CD4-positive, alpha-beta T cell treated with Interleukin-4 for 1 hour (primary cell): ENCODE results near the gene HPCAL4.

Experiments
- DNase-seq, 2 donors: peaks; one replicate each; pipeline ENCODE4 v3.0.0-alpha.2; 2020 to 2022

The HPCAL4 gene

DNA sequence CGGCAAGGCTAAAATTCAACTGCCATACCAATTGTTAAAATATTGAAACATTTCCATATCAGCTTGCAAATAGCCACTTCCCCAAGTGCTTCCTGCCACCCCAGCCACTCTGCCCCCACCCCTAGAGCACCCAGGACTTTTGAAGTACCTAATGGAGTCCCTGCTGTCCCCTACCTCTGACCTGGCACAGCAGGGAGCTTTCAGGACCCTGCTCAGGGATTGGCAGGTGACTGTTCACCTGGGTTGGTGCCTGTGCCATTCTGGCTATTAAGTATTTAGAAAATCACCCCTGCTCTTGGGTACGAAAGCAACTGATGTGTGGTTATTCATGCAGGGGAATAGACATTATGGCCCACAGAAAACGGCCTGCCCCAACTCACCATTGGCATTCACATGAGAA, 9.1 kb upstream of the HPCAL4 start:
- no peak for DNase-seq

DNA sequence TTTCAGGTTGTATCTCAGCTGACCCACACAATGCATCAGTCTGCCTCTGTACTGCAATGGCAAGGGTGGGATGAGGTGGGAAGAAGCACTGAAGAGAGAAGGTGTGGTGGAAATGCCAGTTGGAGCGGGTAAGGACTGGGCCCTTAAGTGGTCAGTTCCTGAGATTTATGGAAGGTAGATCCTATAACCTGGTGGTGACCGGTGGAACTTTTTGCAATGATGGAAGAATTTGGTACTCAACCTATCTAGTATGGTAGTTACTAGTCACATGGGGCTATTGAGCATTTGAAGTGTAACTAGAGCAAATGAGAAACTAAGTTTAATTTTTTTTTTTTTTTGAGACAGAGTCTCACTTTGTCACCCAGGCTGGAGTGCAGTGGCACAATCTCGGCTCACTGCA, 8.2 kb upstream of the HPCAL4 start:
- DNase-seq = no peak

DNA sequence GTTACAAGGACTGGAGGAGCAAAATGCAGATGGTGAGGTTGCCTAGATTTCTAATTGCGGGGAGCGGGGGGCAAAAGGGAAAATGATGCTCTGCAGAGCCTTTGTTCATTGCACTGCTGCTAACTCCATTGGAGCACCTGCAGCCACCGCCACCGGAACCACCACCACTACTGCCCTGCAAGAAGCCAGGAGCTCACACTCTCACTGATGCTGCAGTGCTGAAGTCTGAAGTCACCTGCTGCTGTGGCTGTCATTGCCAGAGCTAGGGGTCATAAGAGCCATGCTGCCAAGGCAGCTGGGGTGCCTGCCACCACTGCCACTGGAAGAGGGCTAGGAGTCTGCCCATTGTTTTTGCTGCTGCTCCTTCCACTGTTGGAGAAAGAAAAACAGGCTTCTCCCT, 7.3 kb upstream of the HPCAL4 start:
- no peak for DNase-seq

DNA sequence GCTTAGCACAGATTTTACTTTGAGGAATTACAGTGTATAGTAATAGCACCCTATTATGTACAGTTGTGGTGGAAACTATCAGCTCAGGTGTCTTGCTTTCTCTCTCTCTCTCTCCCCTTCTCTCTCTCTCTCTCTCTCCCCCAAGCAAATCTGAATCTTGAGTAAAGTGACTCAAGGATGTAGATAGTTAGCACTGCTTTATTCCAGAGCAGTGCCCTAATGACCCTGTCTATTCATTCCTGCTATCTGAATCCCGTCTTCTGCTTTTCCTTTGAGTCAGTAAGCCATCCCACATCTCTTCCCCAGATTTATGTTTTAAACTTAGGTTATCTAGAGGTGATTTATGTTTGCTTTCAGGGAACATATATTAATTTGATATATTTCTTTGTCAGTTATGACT, 5.2 kb upstream of the HPCAL4 start:
- DNase-seq = no peak

DNA sequence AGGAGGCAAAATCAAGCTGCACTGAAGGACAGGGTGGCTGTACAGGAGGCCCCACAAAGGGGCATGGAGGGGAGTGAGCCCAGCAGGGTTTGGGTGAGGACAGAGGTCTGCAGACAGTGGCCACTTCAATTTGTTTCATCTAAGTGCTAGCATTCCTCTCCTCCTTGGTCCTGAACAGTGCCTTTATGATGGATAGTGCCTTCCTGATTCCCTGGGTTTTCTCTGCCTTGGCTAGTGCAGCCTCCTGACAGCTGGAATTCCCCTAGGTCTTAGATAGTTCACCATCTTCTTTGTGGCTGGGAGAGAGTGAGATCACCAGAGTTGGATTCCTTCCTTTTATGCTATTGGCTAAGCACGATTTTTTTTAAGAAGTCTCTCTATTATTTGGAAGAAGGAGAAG, 3.8 kb upstream of the HPCAL4 start:
- no peak for DNase-seq

DNA sequence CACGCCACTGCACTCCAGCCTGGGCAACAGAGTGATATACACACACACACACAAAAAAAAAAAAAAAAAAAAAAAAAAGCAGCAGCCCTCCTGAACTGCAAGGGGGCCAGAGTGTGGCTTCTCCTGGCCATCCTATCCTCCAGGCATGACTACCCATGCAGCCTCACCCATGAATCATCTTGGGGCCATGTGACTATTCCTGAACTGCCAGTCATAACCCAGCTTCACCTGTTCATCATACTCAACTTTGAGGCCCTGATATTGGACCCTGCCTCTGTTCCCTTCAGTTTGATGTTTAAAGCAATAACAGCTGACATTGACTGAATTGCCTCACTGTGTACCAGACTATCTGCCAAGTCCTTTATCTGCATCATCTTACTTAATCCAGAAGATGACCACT, 2.8 kb upstream of the HPCAL4 start:
- DNase-seq = no peak

DNA sequence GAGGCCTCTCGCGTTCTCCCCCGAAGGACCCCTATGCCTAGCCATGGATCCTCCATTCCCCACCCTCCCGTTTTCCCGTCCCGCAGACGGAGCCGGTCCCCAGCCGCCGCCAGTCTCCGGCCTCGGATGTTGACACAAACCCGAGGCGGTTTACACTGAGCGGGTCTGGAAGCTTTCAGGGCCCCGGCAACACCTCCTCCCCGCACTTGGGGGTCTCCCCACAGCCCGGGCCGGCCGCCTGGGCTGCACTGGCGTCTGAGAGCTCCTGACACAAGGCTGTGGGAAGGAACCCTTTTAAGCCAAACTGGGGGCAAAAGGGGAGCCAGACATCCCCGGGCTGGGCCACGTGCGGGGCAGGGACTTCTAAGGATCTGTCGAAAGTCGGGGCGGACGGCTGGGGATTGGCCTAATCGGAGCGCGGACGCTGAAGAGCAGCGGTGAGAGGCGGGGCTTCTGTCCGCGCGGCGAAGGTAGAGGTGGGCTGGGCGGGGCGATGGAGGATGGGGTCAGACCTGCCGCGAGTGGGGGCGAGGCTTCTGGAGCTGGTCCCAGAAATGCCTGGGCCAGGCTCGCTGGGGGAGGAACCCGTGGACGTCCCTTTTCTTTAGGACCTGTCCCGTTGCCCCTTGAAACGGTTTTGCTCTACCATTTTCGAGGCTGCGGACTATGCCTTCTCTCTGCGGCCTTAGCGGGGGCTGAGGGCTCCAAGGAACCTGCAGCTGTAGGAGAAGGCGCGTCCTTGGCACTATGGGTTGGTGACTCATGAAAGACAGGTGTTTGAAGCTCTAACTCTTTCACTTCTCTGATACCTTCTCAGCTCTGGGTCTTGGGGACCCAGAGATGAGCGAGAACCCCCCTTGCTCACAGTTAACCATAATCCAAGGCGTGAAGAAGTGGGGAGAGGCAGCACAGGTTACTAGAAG, 1.2 kb upstream of the HPCAL4 start:
- DNase-seq = peak; percentile 24 to 45

DNA sequence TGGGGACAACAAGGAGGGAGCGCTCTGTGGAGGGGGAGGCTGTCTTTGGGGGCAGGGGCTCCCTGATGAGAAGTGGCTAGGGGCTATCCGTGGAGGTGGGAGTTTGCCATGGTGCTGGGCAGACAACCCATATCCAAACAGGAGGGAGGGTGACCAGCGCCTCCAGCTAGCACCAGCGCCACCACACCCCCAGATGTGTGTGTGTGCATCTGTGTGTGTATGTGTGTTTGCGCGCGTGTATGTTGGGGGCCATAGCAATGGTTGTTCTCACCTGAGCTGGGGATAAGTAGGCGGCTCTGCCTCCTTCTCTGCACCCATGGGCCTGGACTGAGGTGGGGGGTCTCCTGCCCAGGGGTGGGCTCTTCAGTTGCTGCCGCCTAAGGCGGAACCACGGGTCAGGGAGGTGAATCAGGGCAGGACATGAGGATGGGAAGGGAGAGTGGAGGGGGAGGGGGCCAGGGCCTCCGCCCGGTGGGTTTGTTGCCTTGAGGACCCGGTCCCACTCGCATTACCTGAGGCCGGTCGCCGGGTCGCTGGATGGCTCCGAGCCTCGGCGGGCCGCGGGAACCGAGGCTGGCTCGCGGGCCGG, 345 bp downstream of the HPCAL4 start:
- no peak for DNase-seq

DNA sequence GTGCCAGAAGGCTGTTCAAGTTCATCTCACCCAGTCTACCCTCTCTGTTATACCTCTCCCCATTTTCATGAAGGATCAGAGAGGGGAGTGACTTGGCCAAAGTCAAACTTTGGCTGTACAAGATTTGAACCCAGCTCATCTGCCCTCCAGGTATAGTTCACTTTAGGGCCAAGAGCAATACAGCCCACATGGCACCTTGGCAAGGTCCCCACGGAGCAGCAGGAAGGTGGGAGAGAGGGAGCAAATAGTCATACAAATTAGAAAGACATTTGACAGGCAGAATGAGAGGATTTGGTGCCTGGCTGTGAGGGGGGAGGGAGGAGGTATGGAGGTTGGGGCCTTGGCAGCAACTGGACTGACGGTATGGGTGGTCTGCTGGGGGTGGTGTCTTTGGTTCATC, 1.0 kb downstream of the HPCAL4 start:
- no peak for DNase-seq

DNA sequence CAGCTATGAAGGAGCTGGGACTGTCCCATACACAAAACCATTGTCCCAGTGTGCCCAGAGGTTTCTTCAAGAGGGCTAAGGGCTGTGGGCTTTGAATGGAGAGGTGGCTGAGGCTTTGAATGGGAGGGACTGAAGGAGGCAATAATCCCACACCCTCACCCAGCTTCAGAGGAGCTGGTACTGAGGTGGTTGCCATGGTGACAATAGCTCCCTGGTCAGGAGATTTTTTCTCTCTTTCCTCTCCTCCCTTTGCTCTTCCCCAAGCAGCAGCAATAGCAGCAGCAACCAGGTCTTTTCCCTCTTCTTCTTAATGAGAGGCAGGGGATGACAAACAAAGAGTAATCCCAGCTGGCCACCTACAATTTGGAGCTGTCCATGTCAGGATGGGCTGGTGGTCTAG, 1.6 kb downstream of the HPCAL4 start:
- DNase-seq = no peak

DNA sequence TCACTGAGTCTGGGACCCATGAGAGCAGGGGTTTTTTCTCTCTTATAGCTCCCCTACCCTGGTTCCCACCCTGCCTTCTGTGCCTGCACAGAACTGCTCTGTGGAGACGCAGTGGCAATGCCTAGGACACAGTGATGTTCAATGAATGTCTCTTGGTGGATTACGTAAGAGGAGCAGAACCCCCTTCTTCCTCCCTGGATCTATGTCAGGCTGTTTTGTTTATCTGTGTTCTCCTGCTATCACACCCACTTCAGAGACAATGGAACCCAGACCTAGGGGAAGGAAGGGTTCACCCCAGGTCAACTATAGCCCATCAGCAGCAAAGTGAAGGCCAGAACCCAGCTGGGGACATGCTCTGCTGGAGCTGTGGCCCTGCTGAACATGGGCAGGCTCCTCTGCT, 2.0 kb downstream of the HPCAL4 start:
- no peak for DNase-seq

DNA sequence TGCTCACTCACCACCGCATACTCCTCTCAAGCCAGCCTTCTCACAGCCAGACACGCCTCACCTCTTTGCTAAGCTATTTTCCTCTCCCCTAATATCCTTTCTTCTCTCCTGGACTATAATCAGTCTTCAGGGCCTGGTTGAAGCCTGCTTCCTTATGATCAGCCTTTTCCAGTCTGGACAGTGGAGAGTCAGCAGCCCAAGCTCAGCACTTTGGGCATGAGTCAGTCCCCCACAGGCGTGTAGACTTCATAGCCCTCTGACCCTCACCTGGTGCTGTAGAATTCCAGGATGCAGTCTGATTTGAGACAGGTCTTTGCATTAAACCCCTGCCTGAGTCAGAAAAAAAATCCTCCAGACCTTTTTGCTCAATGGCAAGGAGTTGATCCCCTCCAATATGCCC, 2.5 kb downstream of the HPCAL4 start:
- no peak for DNase-seq

DNA sequence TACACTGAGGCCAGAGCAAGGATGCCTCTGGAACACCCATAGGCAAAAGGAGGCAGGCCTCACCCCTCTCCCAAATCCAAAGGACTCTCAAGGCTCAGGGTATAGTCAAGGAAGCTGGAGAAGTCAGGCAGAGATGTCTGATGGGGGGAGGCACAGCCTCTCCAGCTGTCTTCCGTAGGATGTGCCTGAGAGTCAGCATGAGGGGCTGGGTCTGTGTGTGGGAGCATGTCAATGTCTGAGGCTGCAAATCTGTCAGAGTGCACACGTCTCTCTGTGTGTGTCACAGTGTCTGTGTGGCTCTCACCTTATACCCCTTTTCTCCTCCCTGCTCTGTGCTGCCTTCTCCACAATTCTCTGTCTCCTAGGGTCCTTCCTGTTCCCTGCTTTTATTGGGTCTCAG, 4.0 kb downstream of the HPCAL4 start:
- no peak for DNase-seq

DNA sequence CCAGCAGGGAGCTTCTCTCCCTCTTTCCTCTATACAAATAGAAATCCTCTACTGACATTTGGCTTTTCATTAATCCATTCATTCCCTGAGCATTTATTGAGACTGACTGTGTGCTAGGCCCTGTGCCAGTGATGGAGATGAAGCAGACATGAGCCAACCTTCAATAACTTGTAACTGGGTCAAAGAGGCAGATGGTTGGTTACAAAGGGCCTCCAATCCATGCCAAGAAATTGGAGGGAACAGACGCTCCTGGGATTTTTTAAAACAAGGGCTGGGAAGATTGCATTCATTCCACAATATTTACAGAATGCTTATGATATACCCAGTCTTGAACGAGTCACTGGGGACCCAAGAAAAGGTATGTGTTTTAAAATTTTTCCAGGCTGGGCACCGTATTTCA, 6.2 kb downstream of the HPCAL4 start:
- DNase-seq = no peak

DNA sequence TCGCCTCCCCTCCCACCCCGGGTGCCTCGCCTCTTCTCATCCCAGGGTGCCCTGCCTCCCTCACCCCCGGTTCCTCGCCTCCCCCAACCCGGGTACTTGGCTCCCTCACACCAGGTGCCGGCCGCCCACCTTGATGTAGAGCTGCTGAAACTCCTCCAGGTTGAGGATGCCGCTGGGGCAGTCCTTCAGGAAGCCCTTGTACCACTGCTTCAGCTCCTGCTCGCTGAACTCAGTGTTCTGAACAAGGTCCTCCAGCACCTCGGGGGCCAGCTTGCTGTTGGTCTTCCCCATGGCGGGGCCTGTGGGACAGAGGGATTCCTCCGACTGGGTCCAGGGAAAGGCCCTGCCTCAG, 6.9 kb downstream of the HPCAL4 start:
- no peak for DNase-seq

DNA sequence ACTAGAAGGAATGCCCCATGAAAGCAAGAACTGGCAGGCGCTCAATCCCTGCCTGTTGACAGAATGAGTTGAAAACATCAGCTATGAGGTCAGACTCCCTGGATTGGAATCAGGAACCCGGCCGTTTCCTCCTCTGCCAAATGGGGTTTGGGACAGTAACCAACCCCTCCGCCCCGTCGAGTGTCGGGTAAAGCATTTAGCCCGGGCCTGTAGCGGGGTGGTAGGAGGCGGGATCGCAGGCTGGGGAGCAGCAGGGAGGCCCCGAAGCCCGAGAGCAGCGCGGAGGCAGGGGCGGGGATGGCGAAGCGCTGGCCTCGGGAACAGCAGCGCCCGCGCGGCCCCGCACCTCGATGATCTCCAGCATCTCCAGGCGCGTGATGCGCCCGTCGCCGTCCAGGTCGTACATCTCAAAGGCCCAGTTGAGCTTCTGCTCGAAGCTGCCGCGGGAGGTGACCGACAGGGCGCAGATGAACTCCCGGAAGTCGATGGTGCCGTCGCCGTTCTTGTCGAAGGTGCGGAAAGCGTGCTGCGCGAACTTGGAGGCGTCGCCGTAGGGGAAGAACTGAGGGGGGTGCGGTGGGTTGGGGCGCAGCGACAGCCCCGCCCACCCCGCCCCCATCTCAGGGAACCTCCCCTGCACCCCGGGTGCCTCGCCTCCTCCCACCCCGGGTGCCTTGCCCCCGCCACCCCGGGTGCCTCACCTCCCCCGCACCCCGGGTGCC, 7.5 kb downstream of the HPCAL4 start:
- DNase-seq = peak; percentile 59 to 79

DNA sequence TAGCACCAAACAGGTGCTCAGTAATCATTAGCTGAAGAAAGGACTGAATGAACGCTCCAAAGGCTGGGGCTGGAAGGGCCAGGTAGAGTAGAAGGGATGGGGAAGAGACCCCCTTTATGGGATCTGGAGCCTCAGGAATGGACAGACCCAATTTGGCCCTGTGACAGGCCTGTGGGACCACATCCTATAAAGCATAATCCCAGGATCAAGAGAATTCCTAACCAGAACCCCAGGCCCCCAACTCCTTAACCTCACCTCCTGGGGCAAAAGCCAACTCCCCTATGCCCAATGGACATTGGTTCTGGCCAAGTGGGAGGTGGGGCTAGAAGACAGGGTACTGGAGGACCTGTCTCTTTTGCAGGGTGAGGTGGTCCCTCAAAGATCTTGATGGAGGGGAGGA, 9.2 kb downstream of the HPCAL4 start:
- DNase-seq = no peak

DNA sequence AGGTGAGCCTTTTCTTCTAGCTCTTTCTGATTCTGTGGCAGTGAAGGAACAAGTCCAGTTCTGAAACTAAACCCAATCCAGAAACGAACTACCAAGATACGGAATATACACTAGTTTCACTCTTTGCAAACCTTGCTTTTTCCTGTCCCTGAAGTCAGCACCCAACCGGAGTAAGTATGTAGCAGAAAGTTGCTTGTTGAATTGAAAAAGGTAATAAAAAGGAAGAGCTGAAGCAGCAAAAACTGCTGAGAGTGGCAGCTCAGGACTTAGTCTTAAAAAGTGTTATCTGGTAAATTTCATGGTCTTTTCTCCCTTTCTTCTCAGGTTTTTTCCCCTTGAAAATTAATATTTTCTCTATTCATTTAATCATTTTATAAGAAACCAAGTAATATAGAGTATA, 9.9 kb downstream of the HPCAL4 start:
- no peak for DNase-seq

DNA sequence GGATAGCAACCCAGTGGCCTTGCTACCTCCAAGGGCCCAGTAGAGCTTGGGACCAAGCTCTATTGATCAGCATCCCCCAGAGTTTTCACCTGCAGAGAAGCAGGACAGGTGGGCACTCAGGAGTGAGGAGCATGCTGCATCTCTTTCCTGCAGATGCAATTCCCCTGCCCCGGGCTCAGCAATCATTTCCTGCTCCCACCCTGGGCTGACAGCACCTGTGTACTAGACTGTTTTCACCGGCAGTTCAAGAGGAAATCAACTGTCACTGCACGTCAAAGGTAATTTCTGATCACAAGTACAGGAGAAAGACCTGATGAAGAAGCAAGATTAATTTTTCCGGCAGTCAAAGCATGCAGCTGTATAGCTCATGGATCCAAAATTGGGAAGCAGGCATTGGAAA, 10.5 kb downstream of the HPCAL4 start:
- DNase-seq = peak in 1 of 2 donors; percentile 29

DNA sequence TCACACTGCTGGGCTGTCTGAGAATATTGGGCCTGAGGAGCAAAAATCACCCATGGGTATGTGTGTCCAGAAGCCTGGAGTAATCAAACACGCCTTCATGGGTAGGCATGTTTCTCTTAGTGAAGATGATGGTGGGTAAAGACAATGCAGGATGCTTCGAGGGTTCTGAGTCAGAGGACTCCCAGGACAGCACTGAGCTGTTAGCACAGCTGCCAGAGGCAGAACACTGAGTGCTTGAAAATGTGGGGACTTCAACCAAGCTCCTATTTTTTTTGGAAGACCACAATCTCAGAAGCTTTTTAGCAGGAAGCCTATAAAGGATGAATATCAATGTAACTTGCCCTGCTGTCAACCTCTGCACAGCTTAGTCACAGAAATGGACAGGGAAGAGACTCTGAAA, 11.4 kb downstream of the HPCAL4 start:
- no peak for DNase-seq

DNA sequence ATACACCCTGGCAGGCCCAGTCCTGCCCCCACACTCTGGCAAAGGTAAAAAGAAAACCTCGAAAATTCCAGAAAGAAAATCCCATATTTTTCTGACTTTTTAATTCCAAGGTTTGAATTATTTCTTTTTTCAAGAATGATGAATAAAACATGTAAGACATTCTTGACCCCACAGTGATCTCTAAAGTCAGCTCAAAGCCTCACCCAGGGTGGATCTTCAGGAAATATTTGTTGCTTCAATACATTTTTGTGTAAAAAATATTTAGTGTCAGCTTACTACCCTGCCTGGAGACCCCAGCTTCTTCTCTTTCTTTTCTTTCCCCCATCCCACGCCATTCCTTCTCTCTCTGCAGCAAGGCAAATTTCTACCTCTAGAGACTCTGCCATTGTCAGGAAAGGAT, 12.3 kb downstream of the HPCAL4 start:
- DNase-seq = no peak

DNA sequence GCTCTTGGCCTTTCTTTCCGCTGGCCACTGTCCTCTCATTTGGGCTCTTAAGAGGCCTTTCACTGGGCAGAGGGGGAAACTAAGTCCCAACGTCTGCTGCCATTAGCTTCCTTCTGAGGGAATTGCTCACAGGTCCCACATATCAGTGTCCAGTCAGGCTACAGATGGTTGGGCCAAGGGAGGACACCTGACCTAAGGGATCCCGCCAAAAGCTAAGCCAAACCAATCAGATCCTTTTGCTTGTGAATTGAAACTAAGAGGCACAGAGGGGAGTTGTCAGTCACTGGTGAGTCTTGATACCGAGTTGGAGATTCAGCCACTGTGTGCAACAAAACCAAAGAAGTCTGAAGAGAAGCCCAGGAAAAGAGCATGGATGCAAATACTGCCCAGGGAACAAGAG, 13.6 kb downstream of the HPCAL4 start:
- no peak for DNase-seq

DNA sequence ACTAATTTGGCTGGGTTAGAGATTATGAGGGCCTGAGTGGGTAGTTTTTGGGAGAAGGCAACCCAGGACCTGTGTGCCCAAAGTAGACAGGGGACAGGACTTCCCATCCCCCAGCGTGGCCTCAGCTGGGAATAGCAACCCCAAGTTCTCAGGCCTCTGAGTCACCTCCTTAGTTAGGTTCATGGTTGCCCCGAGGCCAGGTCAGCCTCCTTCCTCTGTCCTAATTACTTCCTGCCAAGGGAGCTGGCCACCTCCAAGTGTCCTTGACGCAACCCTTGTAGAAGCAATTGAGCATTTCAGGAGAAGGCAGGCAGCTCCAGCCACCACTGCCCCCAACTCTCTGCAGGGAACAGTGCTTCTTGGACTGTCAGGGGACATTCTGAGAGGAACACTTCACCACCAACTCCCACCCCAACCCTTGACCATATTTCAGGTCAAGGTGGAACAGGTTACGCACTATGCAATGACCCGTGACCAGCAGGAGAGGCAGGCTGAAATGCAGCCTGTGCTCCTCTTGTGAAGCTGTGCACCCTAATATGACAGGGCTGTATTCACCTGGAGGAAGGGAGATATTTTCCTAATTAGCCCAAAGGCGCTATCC, 14.2 kb downstream of the HPCAL4 start:
- DNase-seq = no peak

DNA sequence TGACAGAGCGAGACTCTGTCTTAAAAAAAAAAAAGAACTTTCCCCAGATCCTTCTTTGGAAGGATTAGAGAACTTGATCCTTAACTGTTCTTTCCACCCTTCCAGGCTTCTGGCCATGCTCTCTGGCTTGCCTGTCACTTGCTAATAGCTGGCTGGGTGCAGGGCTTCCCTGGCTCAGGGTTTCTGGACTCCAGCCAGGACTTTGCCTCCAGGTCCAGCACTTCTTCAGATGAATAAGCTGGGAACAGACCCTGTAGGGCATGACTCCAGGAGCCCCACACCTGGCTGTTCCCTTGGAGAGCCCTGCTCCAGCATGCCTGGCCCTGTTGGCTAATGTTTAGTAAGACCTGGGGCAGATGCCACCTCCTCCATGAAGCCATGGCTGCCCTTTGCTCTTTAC, 16.0 kb downstream of the HPCAL4 start:
- no peak for DNase-seq
